AG10803 (cell line): Measurements from ENCODE around the gene CHMP5.

Experiments used
- DNase-seq: peaks from one replicate; pipeline ENCODE4 v3.0.0; 2010; ENCODE audit warnings: low read depth
- H3K4me3 ChIP-seq: 2 replicates; pipeline ENCODE4 v1.5.1; 2011; ENCODE audit warnings: mild to moderate bottlenecking, low read length, control low read depth
- CTCF ChIP-seq: conservative IDR thresholded peaks from 2 replicates; pipeline ENCODE4 v1.5.1; 2011; ENCODE audit warnings: mild to moderate bottlenecking, low read length, control low read depth, inconsistent platforms

Gene CHMP5

GRCh38 chr9:33264473-33265177, at the start of gene CHMP5, which contains the start of gene BAG1:
Gene CHMP5 (plus strand): TSS chr9:33265049. CDS start chr9:33265079, 30 bp downstream.
Gene BAG1 (minus strand): TSS chr9:33264708.
- peak within 1 kb of the TSS; percentile 98 for H3K4me3 ChIP-seq
- peak; percentile 42 for TF ChIP-seq CTCF
- DNase-seq = peak; percentile 99

DNA sequence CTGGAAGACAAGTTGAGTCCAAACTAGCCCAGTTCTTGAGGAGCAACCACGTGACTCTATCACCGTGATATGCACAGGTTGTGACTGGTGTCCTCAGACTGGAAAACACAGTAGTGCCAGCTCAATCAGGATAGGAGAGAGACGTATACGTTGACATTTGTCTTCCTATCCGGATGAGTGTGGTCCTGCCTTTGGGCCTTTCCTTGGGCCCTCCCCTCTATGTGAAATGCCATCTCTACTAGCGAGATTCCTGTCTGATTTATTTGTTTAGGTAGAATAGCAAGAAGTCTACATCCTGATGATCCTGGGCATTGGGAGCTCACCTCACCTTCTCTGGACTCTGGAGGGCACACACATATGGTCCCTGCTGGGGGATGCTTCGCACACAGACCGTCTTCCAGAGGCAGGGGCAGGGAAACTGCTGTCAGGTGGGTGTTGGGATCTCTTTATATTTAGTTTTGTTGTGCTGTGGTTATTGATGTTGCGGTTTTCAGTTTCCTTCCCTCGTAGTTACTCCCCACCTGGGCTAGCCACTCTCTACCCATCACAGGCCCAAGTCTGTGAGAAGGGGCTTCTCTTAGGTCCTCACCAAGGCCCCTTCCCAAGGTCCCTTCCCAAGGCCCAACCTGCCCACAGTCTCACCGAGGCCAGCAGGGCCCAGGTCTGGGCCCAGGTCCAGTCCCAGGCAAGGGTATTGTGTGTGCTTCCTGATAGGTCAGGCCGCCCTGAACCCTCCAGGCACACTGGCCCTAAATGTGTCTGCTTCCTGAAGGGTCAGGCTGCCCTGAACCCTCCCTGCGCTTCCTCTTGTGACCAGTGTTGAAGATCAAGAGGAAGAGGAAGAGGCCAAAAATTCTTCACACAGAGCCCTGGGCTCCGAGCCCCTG, 43.9 kb upstream of the CHMP5 start:
- DNase-seq = no peak
- H3K4me3 ChIP-seq = no peak overlapping the region
- no peak for TF ChIP-seq CTCF

DNA sequence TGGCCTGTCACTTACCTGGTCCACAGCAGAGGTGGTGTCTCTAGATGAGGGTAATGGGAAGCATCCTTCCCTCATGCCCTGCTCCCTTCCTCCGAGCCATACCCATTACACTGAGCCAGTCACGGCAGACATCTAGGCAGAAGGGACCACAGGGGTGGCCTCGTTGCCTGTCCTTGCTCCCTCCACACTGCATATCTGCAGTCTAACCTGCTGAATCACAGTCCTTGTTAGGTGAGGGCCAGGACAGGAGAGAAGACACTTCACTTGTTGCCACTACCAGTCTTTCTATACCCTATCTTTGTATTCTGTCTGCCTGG, 43.3 kb upstream of the CHMP5 start:
- no peak for DNase-seq
- TF ChIP-seq CTCF = no peak
- no peak overlapping the region for H3K4me3 ChIP-seq

DNA sequence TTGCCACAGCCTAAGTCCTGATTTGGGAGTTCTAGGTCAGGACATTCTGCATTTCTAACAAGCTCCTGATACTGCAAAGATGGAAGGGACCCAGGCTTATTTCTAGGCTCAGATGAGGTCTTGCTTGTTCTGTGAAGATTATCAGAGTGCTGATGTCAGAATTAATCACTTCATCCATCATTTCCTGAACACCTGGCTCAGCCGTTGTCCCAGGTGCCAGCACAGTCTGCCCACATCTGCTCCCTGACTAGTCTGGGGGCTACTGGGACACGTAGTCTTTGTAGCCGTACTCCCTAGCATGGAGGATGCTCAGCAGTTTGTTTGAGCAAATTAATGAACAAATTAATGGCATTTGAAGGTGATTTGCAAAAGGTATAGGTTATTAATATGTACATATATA, 42.8 kb upstream of the CHMP5 start:
- TF ChIP-seq CTCF = no peak
- H3K4me3 ChIP-seq = no peak overlapping the region
- no peak for DNase-seq

- TF ChIP-seq CTCF = peak; percentile 49
- no peak overlapping the region for H3K4me3 ChIP-seq
- DNase-seq = peak; percentile 39
These were observed 41.2 kb upstream of the CHMP5 start for GRCh38 chr9:33223696-33224095.

DNA sequence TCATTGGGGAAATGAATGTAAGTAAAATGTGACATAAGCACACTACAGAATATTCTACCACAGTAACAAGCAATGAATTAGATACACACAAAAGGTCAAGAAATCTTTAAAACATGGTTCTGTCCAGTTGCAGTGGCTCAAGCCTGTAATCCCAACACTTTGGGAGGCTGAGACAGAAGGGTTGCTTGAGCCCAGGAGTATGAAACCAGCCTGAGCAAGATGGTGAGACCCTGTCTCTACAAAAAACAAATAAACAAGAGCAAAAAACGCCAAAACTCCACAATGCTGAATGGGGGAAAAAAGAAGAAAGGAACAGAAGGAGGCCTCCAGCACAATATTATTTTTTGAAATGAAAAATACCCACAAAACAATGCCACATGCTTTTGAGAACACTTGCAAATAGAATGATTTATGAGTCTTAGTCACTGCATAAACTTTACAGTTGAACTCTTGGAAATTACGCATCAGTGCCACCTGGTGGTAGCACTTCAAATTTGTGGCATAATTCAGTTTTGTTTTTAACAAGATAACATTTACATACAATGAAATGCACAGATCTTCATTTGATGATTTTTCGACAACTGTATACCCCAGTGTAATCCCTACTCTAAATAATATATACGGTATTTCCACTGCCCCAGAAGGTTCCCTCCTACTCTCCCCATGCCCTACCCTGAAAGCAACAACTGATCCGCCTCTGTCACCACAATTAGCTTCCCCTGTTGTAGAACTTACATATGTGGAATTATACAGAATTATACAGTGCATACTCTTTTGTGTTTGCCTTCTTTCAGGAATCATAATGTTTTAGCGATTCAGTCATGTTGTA, 39.3 kb upstream of the CHMP5 start:
- peak; percentile 78 for TF ChIP-seq CTCF
- no peak overlapping the region for H3K4me3 ChIP-seq
- DNase-seq = peak; percentile 79
